Aortic smooth muscle cell (primary cell): ENCODE results near the gene CADPS2. TPM values are rescaled to one million over a fixed set of nuclear protein-coding genes. Genes with fewer than 3 reads are reported as not detected.

Experiments
- total RNA-seq: library from RNA; depleted of rRNA; stranded (reverse); fragments of >200 nt; gene quantifications from 2 replicates; pipeline ENCODE4 v1.2.3, GENCODE V29; 2014

CADPS2 gene
- 21.7 TPM in 2 replicates for total RNA-seq

DNA sequence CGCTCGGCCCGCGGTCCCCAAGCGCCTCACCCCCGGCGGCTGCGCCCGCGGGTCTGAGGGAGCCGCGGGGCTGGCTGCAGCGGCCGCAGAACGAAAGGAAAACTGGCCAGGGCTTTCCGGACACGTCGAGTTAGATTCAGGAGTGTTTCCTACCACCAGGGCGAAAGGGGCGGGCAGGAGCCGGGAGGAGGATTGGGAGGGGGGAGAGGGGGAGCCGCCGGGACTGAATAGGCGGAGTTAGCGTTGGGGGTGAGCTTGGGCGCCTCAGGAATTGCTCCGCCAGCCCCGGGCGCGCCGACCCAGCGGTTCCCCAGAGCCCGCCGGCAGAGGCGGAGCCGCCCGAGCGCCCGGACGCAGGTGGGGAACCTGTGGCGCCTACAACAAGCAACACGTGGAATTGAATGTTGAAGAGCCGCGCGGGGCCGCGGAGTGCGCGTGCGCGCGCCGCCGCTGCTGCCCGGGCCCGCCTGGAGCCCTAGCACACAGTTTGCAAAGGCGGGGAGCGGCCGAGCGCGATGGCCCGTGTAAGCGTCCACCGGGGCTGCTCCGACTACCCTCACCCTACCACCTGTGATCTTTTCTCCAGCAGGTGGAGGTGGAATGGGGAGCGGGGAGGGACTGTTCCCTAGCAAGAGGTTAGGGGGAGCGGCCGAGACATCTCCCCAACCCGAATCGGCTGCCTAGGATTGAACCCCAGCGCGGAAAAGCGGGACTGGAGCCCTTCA, at the start of gene CADPS2:
TSS of gene CADPS2 (minus strand) at position 104 of the 725 bp plus-strand sequence. CDS start 123 bp downstream, outside the sequence.

DNA sequence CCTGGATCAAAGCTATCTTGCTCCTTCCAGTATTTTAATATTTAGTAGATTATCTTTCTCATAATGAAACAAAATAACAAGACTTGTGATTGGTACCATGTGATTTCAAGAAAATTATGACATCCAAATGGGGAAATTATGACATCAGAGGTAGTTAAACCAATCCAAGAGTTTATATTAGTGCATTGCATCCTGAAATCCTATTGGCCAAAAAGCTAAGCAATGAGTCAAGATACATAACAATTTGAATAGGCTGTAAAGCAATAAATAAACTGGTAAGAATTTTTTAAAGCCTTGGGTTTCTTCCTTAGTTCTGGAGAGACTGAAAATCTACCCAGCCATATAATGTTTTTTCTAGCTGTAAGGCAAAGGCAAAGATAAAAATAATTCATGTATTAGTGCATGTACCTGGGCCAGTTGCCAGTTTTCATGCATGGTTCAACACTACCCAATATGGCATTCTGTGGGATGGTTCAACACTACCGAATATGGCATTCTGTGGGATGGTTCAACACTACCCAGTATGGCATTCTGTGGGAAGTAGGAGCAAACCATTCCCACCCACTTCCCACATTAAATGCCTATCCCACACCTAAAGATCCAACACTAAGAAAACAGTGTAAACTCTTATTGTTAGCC, 183.3 kb downstream of the CADPS2 start, which contains the start of gene RNF148:
TSS of gene RNF148 (minus strand) at position 51 of the 639 bp plus-strand sequence. CDS start 172 bp downstream, outside the sequence.

GRCh38 chr7:122699017-122699416, 187.2 kb downstream of the CADPS2 start, which contains the start of gene RNF133:
TSS of gene RNF133 (minus strand) at chr7:122699117. CDS start at chr7:122698918, 199 bp downstream.

DNA sequence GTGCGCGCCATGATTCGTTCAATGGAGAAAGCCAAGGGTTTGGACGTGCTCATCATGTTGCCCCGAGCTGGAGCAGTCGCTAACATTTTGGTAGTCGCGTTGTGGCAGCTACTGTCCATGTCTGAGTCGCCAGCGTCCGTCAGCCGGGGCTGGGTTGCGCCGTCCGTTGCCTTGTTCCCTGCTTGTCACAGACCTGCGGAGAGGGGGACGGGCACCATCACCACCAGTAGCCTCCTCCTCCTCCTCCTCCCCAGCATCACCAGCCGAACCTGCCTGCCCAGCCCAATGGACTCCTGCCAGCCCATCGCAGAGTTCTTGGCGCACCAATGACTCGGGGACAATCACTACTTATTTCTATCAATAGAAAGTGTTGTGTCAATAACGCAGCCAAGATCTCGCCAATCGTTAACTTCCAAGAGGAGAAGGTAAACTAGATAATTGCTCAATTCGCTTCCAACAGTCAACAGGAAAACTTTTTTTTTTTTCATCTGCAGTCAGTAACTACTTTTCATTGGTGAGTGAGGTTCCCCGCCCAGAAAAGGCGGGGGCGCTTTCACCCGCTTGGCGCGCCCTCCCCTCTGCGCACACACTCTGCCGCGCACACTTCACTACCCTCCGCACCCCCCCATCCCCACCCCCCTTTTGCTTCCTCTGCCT, 581.8 kb downstream of the CADPS2 start, which contains the start of gene FEZF1:
TSS of gene FEZF1 (minus strand) at position 432 of the 657 bp plus-strand sequence. CDS start at position 119, 313 bp downstream.

Other genes starting within 250 kb of the CADPS2 start
- gene RNF133, start 187.3 kb downstream of the CADPS2 start, total RNA-seq: 0.13 and 0.37 TPM in 2 replicates
- 0.40 and 0.99 TPM in 2 replicates for gene RNF148, start 183.5 kb downstream of the CADPS2 start, total RNA-seq
- not detected in 2 replicates for gene TAS2R16, start 109.2 kb upstream of the CADPS2 start, total RNA-seq